AG08396 (cell line): ENCODE data around the gene CCDC15.
"Not testable (repeated sequence)": the region's sequence is repeated elsewhere in the genome, so short reads cannot be mapped to it uniquely, and the experiment has no call there.

Experiments used
- DNase-seq: peaks from one replicate; pipeline ENCODE4 v3.0.0; 2012; ENCODE audit warnings: low spot score, mixed read lengths

CCDC15 gene

GRCh38 chr11:125082040-125082439, 128.0 kb downstream of the CCDC15 start:
- DNase-seq, result no peak

DNA sequence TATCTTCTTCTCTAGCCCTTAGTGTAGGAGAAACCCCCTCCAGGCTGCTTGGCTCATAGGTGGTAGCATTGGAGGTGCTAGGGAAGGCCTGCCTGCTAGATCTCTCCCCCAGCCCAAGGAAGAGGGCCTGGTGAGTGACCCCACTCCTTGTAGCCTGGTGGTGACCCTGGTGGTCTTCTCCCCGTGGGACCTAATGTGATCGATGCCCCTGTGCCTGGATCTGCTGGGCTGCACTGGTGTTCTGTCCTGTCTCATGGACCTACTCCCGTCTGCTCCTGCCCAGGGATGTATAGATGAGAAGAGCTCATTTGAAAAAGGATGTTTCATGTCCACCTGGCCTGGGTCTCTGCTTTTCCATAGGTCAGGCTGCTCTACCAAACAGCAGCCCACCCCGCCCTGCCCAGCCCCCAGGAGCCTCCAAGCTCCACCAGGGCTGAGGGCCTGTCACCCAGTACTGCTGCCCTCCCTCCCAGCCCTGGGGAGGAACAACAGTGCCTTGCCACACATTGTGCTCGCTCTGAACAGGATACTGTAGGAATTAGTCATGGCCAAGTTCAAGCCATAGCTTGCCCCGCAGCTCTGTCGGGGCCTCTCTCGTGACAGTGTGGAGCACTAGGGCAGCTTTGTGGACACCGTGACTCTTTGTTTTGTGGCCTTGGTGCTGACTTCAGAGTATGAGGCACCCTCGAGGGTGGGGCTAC, 128.8 kb downstream of the CCDC15 start:
- peak; percentile 77 for DNase-seq

- no peak for DNase-seq
These were observed 129.5 kb downstream of the CCDC15 start for GRCh38 chr11:125083312-125084056.

DNA sequence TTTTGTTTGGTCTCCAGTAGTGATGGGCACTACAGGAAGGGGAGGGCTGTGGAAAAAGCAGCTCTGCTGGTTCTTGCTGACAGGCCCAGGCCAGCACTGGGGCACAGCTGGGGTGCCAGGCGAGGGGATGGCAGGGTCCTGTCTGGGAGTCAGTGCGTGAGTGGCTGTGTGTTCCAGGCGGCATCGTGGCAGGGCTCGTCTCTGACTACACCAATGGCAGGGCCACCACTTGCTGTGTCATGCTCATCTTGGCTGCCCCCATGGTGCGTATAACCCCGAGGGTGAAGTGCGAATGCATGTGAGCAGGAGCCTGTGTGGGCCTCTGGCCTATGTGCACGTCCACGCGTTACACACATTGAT, 130.0 kb downstream of the CCDC15 start:
- no peak for DNase-seq

DNA sequence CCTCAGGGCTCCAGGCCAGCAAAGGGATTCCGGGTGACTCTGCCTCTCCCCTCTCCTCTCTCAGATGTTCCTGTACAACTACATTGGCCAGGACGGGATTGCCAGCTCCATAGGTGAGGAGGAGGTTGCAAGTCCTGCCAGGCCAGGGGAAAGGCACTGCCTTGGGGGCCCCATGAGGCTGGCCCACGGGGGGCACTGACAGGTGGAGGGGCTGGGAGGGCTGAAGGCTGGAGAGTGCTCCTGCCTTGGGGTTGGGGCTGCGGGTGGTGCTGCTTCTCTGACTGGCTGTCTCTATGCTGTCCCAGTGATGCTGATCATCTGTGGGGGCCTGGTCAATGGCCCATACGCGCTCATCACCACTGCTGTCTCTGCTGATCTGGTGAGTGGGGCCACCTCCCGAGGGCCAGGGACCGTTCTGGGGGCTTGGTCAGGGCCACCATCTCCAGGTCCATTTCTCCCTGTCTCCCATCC, 130.8 kb downstream of the CCDC15 start:
- no peak for DNase-seq

DNA sequence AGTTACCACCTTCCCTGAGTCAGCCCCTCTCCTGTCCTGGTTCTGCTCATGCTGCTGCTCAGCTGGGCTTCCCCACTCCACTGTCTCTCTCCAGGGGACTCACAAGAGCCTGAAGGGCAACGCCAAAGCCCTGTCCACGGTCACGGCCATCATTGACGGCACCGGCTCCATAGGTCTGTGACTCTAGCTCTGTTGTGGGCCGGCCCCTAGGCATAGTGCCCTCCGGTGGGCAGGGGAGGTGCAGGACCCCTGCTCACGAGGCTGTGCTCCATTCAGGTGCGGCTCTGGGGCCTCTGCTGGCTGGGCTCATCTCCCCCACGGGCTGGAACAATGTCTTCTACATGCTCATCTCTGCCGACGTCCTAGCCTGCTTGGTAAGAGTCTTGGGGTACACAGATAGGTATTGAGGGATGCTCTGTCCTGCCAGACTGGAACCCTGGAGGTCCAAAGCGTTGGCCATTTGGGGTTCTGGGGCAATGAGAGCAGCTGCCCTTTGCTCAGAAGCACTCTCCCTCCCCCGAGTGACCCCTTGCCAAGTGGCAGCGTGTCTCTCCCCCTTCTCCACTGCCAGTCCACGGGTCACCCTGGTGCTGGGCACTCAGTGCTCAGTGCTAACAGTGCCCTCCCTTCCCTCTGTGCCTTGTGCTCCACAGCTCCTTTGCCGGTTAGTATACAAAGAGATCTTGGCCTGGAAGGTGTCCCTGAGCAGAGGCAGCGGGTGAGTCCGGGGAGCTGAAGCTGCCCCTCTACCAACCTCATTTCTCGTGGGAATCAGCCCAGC, 131.5 kb downstream of the CCDC15 start:
- DNase-seq, result no peak

DNA sequence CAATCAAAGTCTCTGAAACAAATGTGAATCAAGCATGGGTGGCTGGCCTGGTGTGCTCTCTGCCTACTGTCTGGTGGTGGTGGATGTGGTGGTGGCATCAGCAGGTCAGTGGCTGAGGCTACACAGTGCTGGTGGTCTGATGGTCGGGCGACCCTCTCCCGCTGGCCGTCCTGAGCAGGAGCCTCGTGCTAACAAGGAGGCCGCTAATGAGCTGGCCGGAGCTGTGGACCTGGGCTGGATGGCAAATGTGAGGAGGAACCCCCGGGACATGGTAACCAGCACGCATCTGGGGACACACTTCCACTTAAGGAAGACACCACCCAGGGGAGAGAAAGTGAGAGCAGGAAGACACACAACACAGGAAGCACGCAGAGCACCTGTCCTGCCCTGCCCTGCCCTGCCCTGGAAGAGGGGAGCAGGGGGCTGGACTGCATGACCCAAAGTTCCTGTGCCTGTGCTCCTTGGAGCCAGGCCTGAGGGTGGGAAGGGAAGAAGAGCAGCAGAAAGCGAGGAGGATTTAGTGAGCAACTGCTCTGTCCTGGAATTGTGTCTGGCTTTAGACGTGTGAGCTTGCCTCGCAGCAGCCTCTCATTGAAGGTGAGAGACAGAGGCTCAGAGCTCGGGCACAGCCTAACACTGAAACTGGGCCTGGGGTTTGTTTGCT, 132.8 kb downstream of the CCDC15 start:
- DNase-seq, result no peak

DNA sequence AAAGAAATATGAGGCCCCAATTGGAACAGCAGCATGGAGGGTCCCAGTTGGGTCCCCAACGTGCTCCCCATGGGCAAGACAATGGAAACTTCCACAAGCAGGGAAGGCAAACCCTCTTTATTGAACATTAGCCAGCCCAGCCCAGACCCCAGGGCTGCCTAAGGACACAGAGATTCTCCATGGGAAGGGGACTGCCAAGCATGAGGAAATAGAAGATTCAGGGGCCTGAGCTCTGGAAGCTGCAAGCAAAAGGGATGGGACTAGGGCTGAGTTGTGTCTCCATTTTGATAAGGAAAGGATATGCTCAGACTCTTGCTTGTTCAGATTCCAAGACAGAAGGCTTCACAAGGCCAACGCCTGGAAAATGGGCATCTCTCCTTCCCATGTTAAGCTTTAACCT, 134.1 kb downstream of the CCDC15 start:
- no peak for DNase-seq

DNA sequence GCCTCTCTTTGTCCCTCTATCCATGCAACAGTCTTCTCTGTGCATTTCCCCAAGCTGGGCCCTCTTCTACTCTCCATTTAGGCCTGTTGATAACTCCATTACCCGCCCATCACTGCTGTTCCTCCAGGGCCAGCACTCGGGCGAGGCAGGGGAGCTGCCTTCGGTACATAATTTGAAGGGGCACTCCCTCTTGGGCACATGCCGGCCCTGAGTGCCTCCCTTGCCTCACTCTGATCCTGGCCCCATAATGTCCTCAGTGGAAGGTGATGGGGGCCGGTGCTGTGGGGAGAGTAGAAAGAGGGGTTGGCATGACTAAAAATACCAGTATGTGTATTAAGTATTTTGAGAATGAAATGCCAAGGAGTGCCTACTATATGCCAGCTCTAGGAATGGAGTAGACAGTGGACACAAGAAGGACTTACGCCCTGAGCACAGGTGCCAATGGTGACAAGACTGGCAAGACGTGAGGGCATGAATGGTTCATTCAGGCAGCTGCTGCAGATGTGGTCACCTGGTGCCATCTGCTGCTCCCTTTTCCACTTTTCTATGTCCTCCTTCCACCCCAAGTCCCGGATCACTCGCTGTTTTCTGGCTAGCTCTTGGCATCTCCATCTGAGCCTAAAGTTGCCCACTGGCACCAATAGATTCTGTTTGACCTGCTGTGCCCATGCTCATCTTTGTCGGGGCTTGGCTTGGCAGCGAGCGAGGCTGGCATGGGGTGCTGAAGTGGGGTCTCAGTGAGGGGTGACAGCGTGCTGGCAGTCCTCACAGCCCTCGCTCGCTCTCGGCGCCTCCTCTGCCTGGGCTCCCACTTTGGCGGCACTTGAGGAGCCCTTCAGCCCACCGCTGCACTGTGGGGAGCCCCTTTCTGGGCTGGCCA, 134.8 kb downstream of the CCDC15 start:
- no peak for DNase-seq

- not testable (repeated sequence) for DNase-seq
These were observed 135.5 kb downstream of the CCDC15 start for GRCh38 chr11:125089481-125089880.

DNA sequence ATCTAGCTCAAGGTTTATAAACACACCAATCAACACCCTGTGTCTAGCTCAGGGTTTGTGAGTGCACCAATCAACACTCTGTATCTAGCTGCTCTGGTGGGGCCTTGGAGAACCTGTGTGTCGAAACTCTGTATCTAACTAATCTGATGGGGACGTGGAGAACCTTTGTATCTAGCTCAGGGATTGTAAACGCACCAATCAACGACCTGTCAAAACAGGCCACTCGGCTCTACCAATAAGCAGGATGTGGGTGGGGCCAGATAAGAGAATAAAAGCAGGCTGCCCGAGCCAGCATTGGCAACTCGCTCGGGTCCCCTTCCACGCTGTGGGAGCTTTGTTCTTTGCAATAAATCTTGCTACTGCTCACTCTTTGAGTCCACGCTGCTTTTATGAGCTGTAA, 136.1 kb downstream of the CCDC15 start:
- not testable (repeated sequence) for DNase-seq

- DNase-seq, result no peak
These were observed 136.8 kb downstream of the CCDC15 start for GRCh38 chr11:125090816-125091215.
